AG04449 (cell line): ENCODE measurements around the gene KCP.

ENCODE experiments used
- CTCF ChIA-PET: fragments of 350-600 bp; formaldehyde crosslinking; extraction: SDS; loops from one replicate; lab custom pipeline; 2021; ENCODE audit warnings: antibody characterized with exemption; lab: Yijun Ruan, JAX
- POLR2A ChIA-PET: fragments of 400-600, 350-600 bp; formaldehyde crosslinking; extraction: SDS; loops from one replicate; lab custom pipeline; 2020; ENCODE audit warnings: antibody characterized with exemption, inconsistent platforms; lab: Yijun Ruan, JAX
- DNase-seq: peaks from one replicate; pipeline ENCODE4 v3.0.0-alpha.2; 2010; ENCODE audit warnings: low read depth, low spot score
- H3K4me3 ChIP-seq: 2 replicates; pipeline ENCODE4 v1.5.1; 2011; ENCODE audit warnings: low read depth, mild to moderate bottlenecking, control low read depth, low read length
- TF ChIP-seq, protein P1 (sequence below): IDR thresholded peaks from one replicate; pipeline ENCODE4 v1.5.1; 2011; ENCODE audit warnings: mild to moderate bottlenecking, moderate library complexity, low read length, control low read depth, inconsistent platforms; ENCODE audit not compliant: insufficient read depth; ENCODE audit errors: missing control alignments

The KCP gene

DNA sequence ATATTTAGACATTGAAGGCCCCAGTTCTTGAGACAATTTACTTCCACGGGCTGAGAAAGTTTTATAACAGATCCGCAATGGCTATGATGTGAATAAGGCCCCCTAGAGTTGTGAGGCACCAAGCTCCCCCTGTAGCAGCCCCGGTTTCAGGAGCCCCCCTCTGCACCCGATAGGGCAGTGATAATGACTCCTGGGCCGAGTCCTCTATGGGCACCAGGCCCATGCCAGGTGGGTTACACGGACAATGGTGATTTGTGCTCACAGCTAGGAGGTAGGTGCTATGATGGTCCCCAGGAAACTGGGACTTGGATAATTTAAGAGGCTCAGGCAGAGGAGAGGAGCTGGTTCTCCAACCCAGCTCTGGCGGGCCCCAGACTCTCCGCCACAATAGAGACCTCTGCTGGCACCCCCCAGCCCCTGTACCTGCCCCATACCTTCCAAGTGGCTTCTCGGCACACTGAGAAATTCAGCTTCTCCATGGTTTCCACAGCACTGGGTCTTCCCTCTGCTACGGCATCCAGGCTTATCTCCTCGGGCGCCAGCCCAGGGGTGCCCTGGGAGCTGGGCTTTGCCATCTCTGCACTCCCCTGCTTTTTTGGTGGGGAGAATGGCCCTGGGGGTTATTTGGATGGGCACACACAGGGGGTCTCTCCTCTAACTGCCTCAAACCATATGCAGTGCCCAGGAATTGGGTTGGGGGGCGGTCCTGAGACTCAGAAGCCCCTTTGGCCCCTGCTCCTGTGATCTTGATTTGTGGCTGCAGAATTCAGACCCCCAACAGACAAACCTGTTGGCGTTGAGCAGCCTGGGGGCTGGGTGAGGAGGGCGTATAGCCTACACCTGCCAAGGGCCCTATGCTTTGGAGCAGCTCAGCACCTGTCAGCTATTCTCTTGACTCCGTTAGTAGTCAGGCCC lies 12.2 kb upstream of the KCP start:
- H3K4me3 ChIP-seq = no peak overlapping the region
- ChIA-PET CTCF (interaction anchor here (1.2 to 2.3 kb wide), 4 partner anchors 19 to 169 kb away, joined by 3 to 8 read pairs (median 5); no protein-coding TSS in a partner anchor), POLR2A (no interaction called here)
- TF ChIP-seq, protein P1, sequence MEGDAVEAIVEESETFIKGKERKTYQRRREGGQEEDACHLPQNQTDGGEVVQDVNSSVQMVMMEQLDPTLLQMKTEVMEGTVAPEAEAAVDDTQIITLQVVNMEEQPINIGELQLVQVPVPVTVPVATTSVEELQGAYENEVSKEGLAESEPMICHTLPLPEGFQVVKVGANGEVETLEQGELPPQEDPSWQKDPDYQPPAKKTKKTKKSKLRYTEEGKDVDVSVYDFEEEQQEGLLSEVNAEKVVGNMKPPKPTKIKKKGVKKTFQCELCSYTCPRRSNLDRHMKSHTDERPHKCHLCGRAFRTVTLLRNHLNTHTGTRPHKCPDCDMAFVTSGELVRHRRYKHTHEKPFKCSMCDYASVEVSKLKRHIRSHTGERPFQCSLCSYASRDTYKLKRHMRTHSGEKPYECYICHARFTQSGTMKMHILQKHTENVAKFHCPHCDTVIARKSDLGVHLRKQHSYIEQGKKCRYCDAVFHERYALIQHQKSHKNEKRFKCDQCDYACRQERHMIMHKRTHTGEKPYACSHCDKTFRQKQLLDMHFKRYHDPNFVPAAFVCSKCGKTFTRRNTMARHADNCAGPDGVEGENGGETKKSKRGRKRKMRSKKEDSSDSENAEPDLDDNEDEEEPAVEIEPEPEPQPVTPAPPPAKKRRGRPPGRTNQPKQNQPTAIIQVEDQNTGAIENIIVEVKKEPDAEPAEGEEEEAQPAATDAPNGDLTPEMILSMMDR = no peak
- DNase-seq = no peak

DNA sequence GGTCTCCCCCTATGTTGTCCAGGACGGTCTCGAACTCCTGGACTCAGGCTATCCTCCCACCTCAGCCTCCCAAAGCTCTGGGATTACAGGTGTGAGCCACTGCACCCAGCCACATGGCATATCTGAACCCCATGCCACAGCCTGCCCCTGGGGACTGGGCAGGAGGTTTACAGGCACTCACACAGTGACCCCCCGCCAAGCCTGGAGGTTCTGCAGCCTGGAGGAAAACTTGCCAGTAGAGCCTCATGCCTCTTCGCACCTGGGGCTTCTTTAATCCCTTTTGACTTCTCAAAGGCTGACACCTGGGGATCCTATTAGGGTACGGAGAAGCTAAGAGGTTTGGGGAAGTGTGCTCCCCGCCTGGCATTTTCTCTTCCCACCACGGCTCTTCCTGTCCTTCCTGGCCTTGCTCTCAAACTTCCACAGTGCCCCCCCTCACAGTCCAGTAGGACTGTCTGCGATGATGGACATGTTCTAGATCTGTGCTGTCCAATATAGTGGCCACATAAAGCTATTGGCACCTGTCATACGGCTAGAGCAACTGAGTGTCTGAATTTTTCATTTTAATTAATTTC lies 11.4 kb upstream of the KCP start:
- CTCF ChIA-PET = interaction anchor here (1.3 to 2.3 kb wide), 3 partner anchors 19 to 169 kb away, joined by 3 to 7 read pairs (median 6); no protein-coding TSS in a partner anchor

DNA sequence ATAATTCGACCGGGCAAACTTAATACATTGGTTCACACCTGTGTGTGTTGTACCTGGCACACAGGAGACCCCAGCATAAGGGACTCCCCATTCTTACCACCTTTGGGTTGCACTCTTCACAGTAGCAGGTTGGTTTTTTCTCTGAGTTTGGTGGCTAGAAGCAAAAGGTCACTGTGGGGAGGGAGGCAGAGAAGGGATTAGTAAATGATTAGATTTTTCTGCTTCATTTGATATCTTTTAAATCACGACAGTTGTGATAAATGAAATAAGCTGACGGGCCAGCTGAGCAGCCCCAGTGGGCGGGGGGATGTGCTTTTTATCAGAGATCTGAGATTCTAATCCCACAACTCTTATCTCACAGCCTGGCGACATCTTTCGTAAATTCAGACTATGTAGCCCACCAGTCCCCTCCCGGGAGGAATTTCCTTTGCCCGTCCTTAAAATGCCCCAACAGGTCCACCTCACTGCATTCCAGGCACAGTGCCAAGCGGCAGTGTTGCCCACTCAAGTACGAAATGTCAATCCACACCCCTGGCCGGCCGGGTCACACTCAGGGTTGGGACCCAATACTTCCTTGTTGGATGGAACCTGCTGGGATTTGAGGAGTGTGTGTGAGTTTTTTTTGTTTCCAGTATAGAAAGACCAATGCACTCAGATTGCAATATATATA lies 10.5 kb upstream of the KCP start:
- POLR2A ChIA-PET = no interaction called here
- CTCF ChIA-PET = interaction anchor here (1.0 to 1.7 kb wide), 3 partner anchors 12 to 170 kb away, joined by 3 to 6 read pairs (median 3); no protein-coding TSS in a partner anchor
- H3K4me3 ChIP-seq = no peak overlapping the region
- DNase-seq = no peak
- TF ChIP-seq, protein P1 = no peak

More for the DNA sequence above, 11.4 kb upstream of the KCP start:
- TF ChIP-seq, protein P1 = no peak
- no peak for DNase-seq
- POLR2A ChIA-PET = no interaction called here
- H3K4me3 ChIP-seq = no peak overlapping the region

DNA sequence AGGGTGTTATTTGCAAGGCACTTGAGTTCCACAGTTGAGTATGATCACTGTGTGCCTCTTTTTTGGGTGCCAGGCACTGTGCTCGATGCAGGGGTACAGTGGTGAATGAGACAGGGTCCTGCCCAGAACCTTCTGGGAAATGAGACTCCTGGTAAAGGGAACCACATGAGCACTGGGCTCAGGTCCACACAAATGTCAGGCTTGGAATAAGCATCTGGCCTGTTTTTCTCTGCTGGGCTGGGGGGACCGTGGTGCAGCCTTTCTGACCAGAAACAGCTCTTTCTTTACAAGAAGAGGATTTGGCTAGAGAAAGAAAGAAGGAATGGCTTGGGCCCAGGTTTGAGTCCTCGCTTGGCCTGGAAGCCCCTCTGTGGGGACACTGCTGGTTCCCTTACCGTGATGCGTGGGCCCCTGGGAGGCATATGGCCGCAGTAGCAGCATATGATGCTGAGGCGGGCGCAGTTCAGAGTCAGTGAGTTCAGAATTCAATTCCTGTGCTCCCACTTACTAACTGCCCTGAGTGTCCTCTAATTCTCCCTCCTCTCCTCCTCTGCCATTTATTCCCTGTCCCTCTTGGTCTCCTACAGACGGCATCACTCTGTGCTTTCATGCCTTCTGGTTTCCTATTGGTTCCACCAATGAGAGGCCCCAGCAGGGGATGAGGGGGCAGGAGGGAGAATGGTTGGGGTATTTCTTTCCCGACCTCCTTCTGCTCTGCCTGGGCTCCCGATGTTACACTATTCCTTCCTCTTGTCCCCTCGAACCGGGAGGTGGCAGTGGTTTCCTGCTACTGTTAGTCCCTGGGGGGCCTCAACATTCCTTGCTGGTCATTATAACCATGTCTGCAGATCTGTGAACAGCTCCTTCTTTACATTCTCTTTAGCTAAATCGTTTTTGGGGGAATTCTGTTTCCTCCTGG lies 9.6 kb upstream of the KCP start:
- H3K4me3 ChIP-seq = no peak overlapping the region
- TF ChIP-seq, protein P1 = no peak
- ChIA-PET CTCF (interaction anchor here (1.0 to 1.7 kb wide), 5 partner anchors 11 to 171 kb away, joined by 3 to 6 read pairs (median 3); no protein-coding TSS in a partner anchor), POLR2A (no interaction called here)
- DNase-seq = no peak

DNA sequence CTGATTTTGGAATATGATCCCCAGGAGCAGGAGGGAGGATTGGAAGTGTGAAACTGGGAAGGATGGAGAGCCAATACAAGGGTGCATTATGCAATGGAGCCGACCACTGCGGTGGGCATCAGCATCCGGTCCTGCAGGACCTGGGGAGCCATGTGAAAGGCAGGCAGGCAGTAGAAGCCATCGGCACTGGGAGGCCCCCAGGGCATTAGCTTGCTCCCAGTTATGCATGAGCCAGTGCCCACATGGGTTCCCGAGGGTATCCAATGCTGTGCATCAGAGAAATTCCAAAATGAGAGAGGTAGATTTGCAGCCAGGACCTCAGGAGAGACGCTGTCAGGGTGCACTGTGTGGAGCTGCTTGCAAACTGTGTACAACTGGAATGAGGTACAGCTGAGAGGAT lies 8.7 kb upstream of the KCP start:
- DNase-seq = no peak
- ChIA-PET CTCF (interaction anchor here (1.0 to 1.5 kb wide), 2 partner anchors 15 to 39 kb away, joined by 3 to 4 read pairs; no protein-coding TSS in a partner anchor), POLR2A (no interaction called here)
- TF ChIP-seq, protein P1 = no peak
- no peak overlapping the region for H3K4me3 ChIP-seq
